ENCODE data around the gene TMEM131L. TPM values are rescaled to one million over a fixed set of nuclear protein-coding genes. Genes with fewer than 3 reads are reported as not detected.

Gene TMEM131L
- total RNA-seq, 1 experiment from 2014 or later = 14.6 TPM

GRCh38 chr4:153611679-153612078 lies 145.5 kb downstream of the TMEM131L start:
- H2BK15ac ChIP-seq (ENCODE audit: low read depth, low read length) = no peak overlapping the region
- no peak overlapping the region for H2BK20ac ChIP-seq (ENCODE audit: low read depth, low read length, poor library complexity, severe bottlenecking)
- H3K4ac ChIP-seq (ENCODE audit: low read depth, low read length) = no peak overlapping the region
- no peaks in the 10 kb centered on the region for H4K20me1 ChIP-seq (ENCODE audit: control insufficient read depth, insufficient read depth, insufficient read length)
- H3K23ac ChIP-seq (ENCODE audit: insufficient read length, low read depth, low read length) = no peak overlapping the region
- peaks cover 4 to 7% of the 10 kb centered on the region in 2 experiments for H3K4me1 Mint-ChIP-seq
- H3K18ac ChIP-seq (ENCODE audit: insufficient read length, low read depth, low read length) = no peak overlapping the region
- peaks cover 0 to 3% of the 10 kb centered on the region in 2 experiments; a peak in 2 of 5 replicates for H3K9me3 Mint-ChIP-seq
- no peak overlapping the region for H3K27ac ChIP-seq (ENCODE audit: insufficient read length, low read depth, low read length)
- H3K4me3 Mint-ChIP-seq = no peak overlapping the region
- no peak overlapping the region for H2BK5ac ChIP-seq (ENCODE audit: insufficient read length, low read length)
- no peak overlapping the region for H2AK5ac ChIP-seq (ENCODE audit: insufficient read length, low read length)
- H2BK12ac ChIP-seq (ENCODE audit: insufficient read length, low read depth, low read length) = no peak overlapping the region
- H3K4me1 ChIP-seq (ENCODE audit: insufficient read depth, low read length) = no peaks in the 10 kb centered on the region; the same call in 1 of the 2 replicates
- H3K56ac ChIP-seq (ENCODE audit: insufficient read length, low read depth, low read length) = no peak overlapping the region
- no peaks in the 10 kb centered on the region for H3K9me3 ChIP-seq (ENCODE audit: control insufficient read depth, low read depth, low read length)
- TF ChIP-seq, protein P1, sequence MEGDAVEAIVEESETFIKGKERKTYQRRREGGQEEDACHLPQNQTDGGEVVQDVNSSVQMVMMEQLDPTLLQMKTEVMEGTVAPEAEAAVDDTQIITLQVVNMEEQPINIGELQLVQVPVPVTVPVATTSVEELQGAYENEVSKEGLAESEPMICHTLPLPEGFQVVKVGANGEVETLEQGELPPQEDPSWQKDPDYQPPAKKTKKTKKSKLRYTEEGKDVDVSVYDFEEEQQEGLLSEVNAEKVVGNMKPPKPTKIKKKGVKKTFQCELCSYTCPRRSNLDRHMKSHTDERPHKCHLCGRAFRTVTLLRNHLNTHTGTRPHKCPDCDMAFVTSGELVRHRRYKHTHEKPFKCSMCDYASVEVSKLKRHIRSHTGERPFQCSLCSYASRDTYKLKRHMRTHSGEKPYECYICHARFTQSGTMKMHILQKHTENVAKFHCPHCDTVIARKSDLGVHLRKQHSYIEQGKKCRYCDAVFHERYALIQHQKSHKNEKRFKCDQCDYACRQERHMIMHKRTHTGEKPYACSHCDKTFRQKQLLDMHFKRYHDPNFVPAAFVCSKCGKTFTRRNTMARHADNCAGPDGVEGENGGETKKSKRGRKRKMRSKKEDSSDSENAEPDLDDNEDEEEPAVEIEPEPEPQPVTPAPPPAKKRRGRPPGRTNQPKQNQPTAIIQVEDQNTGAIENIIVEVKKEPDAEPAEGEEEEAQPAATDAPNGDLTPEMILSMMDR (conservative IDR thresholded peaks at IDR 0.05) = no peak
- no peaks in the 10 kb centered on the region for H3K79me1 ChIP-seq (ENCODE audit: insufficient read depth, low read depth, low read length, poor library complexity, severe bottlenecking)
- no peaks in the 10 kb centered on the region for H3K23me2 ChIP-seq (ENCODE audit: insufficient read length, low read depth, low read length, poor library complexity, severe bottlenecking)
- H4K5ac ChIP-seq (ENCODE audit: insufficient read length, low read depth, low read length) = no peak overlapping the region
- H3K27me3 ChIP-seq (ENCODE audit: insufficient read depth, low read length) = no peaks in the 10 kb centered on the region
- no peak overlapping the region for H4K91ac ChIP-seq (ENCODE audit: insufficient read length, low read depth, low read length)
- no peak for DNase-seq
- peaks cover 34 to 37% (median 36%) of the 10 kb centered on the region in 3 experiments for H3K36me3 Mint-ChIP-seq (ENCODE audit: insufficient read depth in 1 of 3, low read depth in 3 of 3)
- H3K27ac Mint-ChIP-seq = no peak overlapping the region
- H2AFZ ChIP-seq (ENCODE audit: low read length) = no peak overlapping the region
- no peak overlapping the region for H3K14ac ChIP-seq (ENCODE audit: insufficient read depth, low read length)
- WGBS (ENCODE audit: extremely low coverage, insufficient read length, low lambda C conversion rate) = no CpG with 5 or more reads among the region's 3 CpGs
- no peak overlapping the region for H3K4me2 ChIP-seq (ENCODE audit: insufficient read depth, insufficient read length, low read length)
- no peak overlapping the region for H3K9ac ChIP-seq (ENCODE audit: extremely low read depth, insufficient read length, low read length)
- no peak overlapping the region for H2BK120ac ChIP-seq (ENCODE audit: low read depth, low read length, poor library complexity, severe bottlenecking)
- H3K27me3 Mint-ChIP-seq (ENCODE audit: low read depth) = no peaks in the 10 kb centered on the region
- no peak overlapping the region for H4K8ac ChIP-seq (replicated peaks; ENCODE audit: insufficient read length, low read depth, low read length)
- H3K79me2 ChIP-seq (ENCODE audit: insufficient read depth, low read length) = no peaks in the 10 kb centered on the region
- H3T11ph ChIP-seq (ENCODE audit: low read length) = no peak overlapping the region

Data from H9 (cell line).